Measurements from ENCODE around the gene SOX4.

DNA sequence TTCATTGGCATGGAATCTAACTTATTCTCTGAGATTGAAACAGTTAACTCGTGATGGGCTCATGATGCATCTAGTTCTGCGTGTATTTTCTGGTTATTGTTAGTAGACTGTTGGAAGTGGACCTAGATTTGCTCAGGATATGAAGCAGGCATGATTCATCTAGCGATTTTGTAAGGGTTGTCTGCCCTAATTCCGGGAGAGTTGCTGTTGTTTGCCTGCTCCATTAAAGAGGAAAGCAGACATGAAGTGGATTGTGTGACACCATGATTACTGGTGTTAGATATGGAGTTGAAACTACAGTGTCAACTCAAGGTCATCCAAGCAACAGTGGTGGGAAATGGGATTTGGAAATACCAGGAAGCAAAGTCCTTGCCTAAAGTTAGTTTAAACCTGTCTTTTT, 41.0 kb downstream of the SOX4 start:
- TF ChIP-seq CTCF (IDR thresholded peaks at IDR 0.05) (no peak), POLR2A (IDR thresholded peaks at IDR 0.05; ENCODE audit: low read depth) (no peak)
